Fibroblast of lung (primary cell): ENCODE results near the gene RUNX1. TPM values are rescaled to one million over a fixed set of nuclear protein-coding genes. Genes with fewer than 3 reads are reported as not detected.

Experiments used
- DNase-seq, 2 donors: peaks; one replicate each; pipeline versions ENCODE4 v3.0.0 to v3.0.0-alpha.2; 2010; ENCODE audit warnings: low read depth in 2 of 2
- H2AFZ ChIP-seq: 2 replicates; pipeline ENCODE4 v1.5.1; 2012; ENCODE audit warnings: low read length, control low read depth, inconsistent platforms
- H3K27ac ChIP-seq: 2 replicates; pipeline ENCODE4 v1.5.1; 2011; ENCODE audit warnings: low read length, control low read depth; ENCODE audit not compliant: insufficient read depth
- H3K27me3 ChIP-seq: 2 replicates; pipeline ENCODE4 v1.5.1; 2011; ENCODE audit warnings: mild to moderate bottlenecking, low read length; ENCODE audit not compliant: control insufficient read depth, insufficient read depth
- H3K36me3 ChIP-seq: 2 replicates; pipeline ENCODE4 v1.5.1; 2011; ENCODE audit warnings: low read length; ENCODE audit not compliant: control insufficient read depth, insufficient read depth
- H3K4me1 ChIP-seq: 2 replicates; pipeline ENCODE4 v1.5.1; 2011; ENCODE audit warnings: low read length; ENCODE audit not compliant: control insufficient read depth, insufficient read depth; ENCODE audit errors: extremely low read depth
- H3K4me2 ChIP-seq: 2 replicates; pipeline ENCODE4 v1.5.1; 2011; ENCODE audit warnings: low read length, control low read depth; ENCODE audit not compliant: insufficient read depth; ENCODE audit errors: extremely low read depth
- H3K4me3 ChIP-seq, 4 experiments: fragments of 200-600 bp in 1 of 4; sonication (generic) in 1 of 4; replicated peaks in 1 of 4; 2 replicates each; pipeline ENCODE4 v1.5.1; 2011 to 2016; ENCODE audit warnings: low read length in 4 of 4, low read depth in 3 of 4, mild to moderate bottlenecking in 3 of 4, control low read depth in 2 of 4, inconsistent platforms in 1 of 4, mixed read lengths in 1 of 4; ENCODE audit not compliant: insufficient read depth in 1 of 4; ENCODE audit errors: control extremely low read depth in 1 of 4
- H3K79me2 ChIP-seq: 2 replicates; pipeline ENCODE4 v1.5.1; 2012; ENCODE audit warnings: mild to moderate bottlenecking, low read length, inconsistent platforms; ENCODE audit not compliant: control insufficient read depth, insufficient read depth
- H3K9ac ChIP-seq: 2 replicates; pipeline ENCODE4 v1.5.1; 2011; ENCODE audit warnings: mild to moderate bottlenecking, low read length, control low read depth; ENCODE audit not compliant: insufficient read depth
- H3K9me3 ChIP-seq: 2 replicates; pipeline ENCODE4 v1.5.1; 2012; ENCODE audit warnings: low read depth, low read length; ENCODE audit not compliant: control insufficient read depth, insufficient read depth
- H4K20me1 ChIP-seq: 2 replicates; pipeline ENCODE4 v1.5.1; 2011; ENCODE audit warnings: low read length; ENCODE audit not compliant: control insufficient read depth, insufficient read depth; ENCODE audit errors: extremely low read depth
- EZH2 ChIP-seq: IDR thresholded peaks from 2 replicates; pipeline ENCODE4 v1.5.1; 2012; ENCODE audit warnings: low read length, control low read depth, mild to moderate bottlenecking; ENCODE audit errors: missing control alignments
- polyA plus RNA-seq, 2 donors: library from polyadenylated mRNA; depleted of rRNA in 1 of 2; stranded (reverse) in 1 of 2; unstranded in 1 of 2; fragments of >200 nt; gene quantifications; 2 replicates each; pipeline ENCODE4 v1.2.1, GENCODE V29; 2011 to 2012; ENCODE audit warnings: missing spikeins in 1 of 2
- total RNA-seq: library from RNA; depleted of rRNA; stranded (reverse); fragments of >200 nt; gene quantifications from 2 replicates; pipeline ENCODE4 v1.2.1, GENCODE V29; 2014
- TF ChIP-seq, protein P1 (sequence below), 2 donors: IDR thresholded peaks in 1 of 2; conservative IDR thresholded peaks in 1 of 2; 1 replicate in 1 of 2; 2 replicates in 1 of 2; pipeline ENCODE4 v1.5.1; 2011 to 2012; ENCODE audit warnings: low read length in 2 of 2, control low read depth in 1 of 2, inconsistent platforms in 1 of 2, low read depth in 1 of 2, mild to moderate bottlenecking in 1 of 2

RUNX1 gene
- total and polyA plus RNA-seq, 2 donors (not counting 1 experiment from before 2014, with no cell fraction given) = 23.1 to 41.6 TPM

DNA sequence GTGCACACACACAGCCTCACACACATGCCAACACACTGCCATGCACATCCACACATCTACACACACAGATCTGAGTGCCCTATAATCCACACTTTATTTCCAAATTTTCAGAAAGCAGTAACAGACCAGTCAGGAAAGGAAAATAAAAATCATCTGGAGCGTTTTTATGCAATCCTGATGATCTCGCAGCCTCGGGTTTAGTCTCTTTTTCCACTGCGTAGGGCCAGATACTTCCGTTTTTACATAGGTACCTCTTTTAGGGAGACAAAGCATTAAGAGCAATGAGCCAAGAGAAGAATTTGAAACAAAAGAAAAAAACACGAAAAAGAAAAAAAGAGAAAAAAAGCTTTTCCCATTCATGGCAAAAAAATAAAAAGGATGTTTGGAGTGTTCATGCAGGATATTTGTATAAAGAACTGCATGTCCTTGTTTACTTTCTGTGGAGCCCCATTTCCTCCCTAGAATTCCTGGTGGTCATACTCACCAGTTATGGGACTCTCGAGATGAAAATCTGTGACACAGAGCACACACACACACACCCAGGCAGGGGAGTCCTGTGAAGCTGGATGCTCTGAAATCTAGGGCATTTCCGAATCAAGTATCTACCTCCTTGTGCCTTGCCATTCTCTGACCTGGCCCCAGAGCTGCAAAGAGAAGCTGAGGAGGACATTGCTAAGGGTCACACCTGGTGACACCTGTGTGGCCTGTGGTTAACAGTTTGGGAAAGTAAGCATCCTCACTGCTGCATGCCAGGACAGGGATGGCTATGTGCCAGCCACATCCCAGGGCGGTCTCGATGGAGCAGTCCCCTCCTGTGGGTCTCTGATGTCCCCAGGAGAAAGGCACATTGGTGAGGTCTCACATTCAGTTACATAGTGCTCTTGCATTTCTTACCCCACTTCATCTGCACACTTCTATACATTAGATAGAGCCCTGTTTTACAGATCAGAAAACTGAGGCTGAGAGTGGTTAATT, 83.6 kb downstream of the RUNX1 start:
- H3K27ac ChIP-seq = peak overlapping the region; percentile 5
- H3K9ac ChIP-seq = no peak overlapping the region
- peaks cover 16% of the 10 kb centered on the region for H3K4me1 ChIP-seq
- no peaks in the 10 kb centered on the region for H3K9me3 ChIP-seq
- peak overlapping the region; percentile 80 for H3K4me2 ChIP-seq
- H3K36me3 ChIP-seq = no peaks in the 10 kb centered on the region
- peak overlapping the region; percentile 34 for H2AFZ ChIP-seq
- no peak for TF ChIP-seq EZH2
- TF ChIP-seq, protein P1, sequence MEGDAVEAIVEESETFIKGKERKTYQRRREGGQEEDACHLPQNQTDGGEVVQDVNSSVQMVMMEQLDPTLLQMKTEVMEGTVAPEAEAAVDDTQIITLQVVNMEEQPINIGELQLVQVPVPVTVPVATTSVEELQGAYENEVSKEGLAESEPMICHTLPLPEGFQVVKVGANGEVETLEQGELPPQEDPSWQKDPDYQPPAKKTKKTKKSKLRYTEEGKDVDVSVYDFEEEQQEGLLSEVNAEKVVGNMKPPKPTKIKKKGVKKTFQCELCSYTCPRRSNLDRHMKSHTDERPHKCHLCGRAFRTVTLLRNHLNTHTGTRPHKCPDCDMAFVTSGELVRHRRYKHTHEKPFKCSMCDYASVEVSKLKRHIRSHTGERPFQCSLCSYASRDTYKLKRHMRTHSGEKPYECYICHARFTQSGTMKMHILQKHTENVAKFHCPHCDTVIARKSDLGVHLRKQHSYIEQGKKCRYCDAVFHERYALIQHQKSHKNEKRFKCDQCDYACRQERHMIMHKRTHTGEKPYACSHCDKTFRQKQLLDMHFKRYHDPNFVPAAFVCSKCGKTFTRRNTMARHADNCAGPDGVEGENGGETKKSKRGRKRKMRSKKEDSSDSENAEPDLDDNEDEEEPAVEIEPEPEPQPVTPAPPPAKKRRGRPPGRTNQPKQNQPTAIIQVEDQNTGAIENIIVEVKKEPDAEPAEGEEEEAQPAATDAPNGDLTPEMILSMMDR (conservative IDR thresholded peaks at IDR 0.05 in 1 of 2, IDR thresholded peaks at IDR 0.05 in 1 of 2; ENCODE audit: low read depth in 1 of 2, low read length in 2 of 2) = no peak
- peak; percentile 66 to 77 for DNase-seq
- H3K27me3 ChIP-seq = no peaks in the 10 kb centered on the region
- H3K79me2 ChIP-seq = no peaks in the 10 kb centered on the region
- peak overlapping the region in 2 of 4 experiments; percentile 17 to 28 for H3K4me3 ChIP-seq
- H4K20me1 ChIP-seq = no peaks in the 10 kb centered on the region

DNA sequence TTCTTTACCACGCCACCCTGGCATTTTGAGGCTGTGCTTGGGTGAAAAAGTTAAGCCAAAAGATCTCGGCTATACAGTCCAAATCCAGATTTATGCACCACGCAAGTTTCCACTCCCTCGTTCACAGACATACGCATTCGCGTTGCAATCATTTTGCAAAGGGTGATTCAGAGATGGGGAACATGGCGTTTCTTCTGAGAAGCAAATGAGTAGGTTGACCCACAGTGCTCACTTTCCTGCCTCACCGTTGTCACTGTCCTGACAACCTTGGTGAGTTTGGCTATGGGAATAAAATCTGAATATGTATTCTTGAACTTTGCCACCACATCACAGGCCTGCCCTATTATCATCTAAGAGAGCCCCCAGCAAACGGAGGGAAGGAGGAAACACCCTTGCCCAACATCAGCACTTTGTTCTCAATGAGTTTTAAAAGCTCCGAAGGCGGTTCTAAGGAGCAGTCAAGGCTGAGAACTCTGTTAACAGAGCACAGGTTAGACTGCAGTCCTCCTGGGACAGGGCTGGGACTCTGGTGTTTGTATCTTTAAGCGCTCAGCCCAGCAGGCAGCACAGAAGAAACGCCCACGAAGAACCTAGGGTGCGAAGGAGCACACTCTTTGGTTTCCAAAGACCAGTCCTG, 86.4 kb downstream of the RUNX1 start:
- Histone ChIP-seq H3K9me3 (no peaks in the 10 kb centered on the region), H3K4me2 (no peak overlapping the region), H2AFZ (no peak overlapping the region), H3K4me3 (no peak overlapping the region), H3K27me3 (no peaks in the 10 kb centered on the region), H3K4me1 (peaks cover 16% of the 10 kb centered on the region), H4K20me1 (no peaks in the 10 kb centered on the region), H3K27ac (no peak overlapping the region), H3K9ac (no peak overlapping the region), H3K79me2 (no peaks in the 10 kb centered on the region), H3K36me3 (no peaks in the 10 kb centered on the region)
- TF ChIP-seq, protein P1 (conservative IDR thresholded peaks at IDR 0.05 in 1 of 2, IDR thresholded peaks at IDR 0.05 in 1 of 2; ENCODE audit: low read depth in 1 of 2, low read length in 2 of 2) = no peak
- TF ChIP-seq EZH2 = no peak
- DNase-seq = no peak

DNA sequence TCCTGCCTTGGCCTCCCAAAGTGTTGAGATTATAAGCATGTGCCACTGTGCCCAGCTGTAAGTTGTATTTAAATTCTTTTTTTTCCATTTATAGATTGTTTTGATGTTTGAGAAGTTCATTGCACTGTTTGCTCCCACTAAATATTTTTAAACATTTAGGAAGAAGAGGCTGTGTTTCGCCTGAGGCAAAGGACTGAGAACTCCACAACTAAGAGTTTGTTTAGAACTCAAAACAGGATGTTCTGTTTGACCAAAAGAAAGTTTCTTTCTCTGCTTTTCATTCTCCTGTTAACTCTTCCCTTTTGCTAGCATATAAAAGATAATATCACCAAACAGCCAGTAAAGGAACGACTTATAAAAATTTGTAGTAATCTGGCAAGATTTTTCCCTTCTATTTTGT, 87.0 kb downstream of the RUNX1 start:
- Histone ChIP-seq H3K4me1 (peaks cover 13% of the 10 kb centered on the region), H3K79me2 (no peaks in the 10 kb centered on the region), H3K36me3 (no peaks in the 10 kb centered on the region), H3K4me3 (no peak overlapping the region), H4K20me1 (no peaks in the 10 kb centered on the region), H3K4me2 (no peak overlapping the region), H3K9me3 (no peaks in the 10 kb centered on the region), H3K27me3 (no peaks in the 10 kb centered on the region), H3K9ac (no peak overlapping the region), H3K27ac (no peak overlapping the region), H2AFZ (no peak overlapping the region)
- DNase-seq = no peak
- no peak for TF ChIP-seq EZH2
- TF ChIP-seq, protein P1 (conservative IDR thresholded peaks at IDR 0.05 in 1 of 2, IDR thresholded peaks at IDR 0.05 in 1 of 2; ENCODE audit: low read depth in 1 of 2, low read length in 2 of 2) = no peak
